ENCODE measurements around the gene FHL2.

- TF ChIP-seq CTCF (IDR thresholded peaks at IDR 0.05; ENCODE audit: low read depth, low read length) (no peak), POLR2A (IDR thresholded peaks at IDR 0.05; ENCODE audit: extremely low read depth, insufficient read length) (no peak), MAX (IDR thresholded peaks at IDR 0.05; ENCODE audit: low read depth, low read length) (no peak)
Measured at GRCh38 chr2:105315314-105315713, 83.5 kb downstream of the FHL2 start.

Measured in NB4 (cell line).